HCT116 (cell line): ENCODE measurements around the gene TRIM39.

ENCODE experiments used
- CEBPB ChIP-seq: IDR thresholded peaks from 2 replicates; pipeline ENCODE4 v1.6.1; 2012; ENCODE audit warnings: low read depth
- EZH2phosphoT487 ChIP-seq: fragments of 200-600 bp; IDR thresholded peaks from 2 replicates; pipeline ENCODE4 v1.6.1; 2018; ENCODE audit warnings: antibody characterized with exemption, borderline replicate concordance
- MAX ChIP-seq: IDR thresholded peaks from 2 replicates; pipeline ENCODE4 v1.6.1; 2012
- POLR2A ChIP-seq: IDR thresholded peaks from 2 replicates; pipeline ENCODE4 v1.7.0; 2011; ENCODE audit warnings: borderline replicate concordance; ENCODE audit not compliant: insufficient read depth, insufficient read length; ENCODE audit errors: extremely low read depth
- POLR2AphosphoS5 ChIP-seq: IDR thresholded peaks from 2 replicates; pipeline ENCODE4 v1.6.1; 2011; ENCODE audit warnings: mild to moderate bottlenecking, low read depth, low read length, moderate library complexity
- RAD21 ChIP-seq: IDR thresholded peaks from 2 replicates; pipeline ENCODE4 v1.6.1; 2012; ENCODE audit warnings: low read depth, mild to moderate bottlenecking
- ZFX ChIP-seq: fragments of 450-650 bp; IDR thresholded peaks from 2 replicates; pipeline ENCODE4 v1.6.1; 2017
- TF ChIP-seq, protein P1 (sequence below), 3 experiments: fragments of 200-600 bp in 1 of 3; sonication (generic) in 1 of 3; IDR thresholded peaks in 2 of 3; conservative IDR thresholded peaks in 1 of 3; 2 replicates each; pipeline ENCODE4 v1.5.1; 2012 to 2017; ENCODE audit warnings: low read depth in 2 of 3, low read length in 2 of 3, antibody characterized with exemption in 1 of 3, borderline replicate concordance in 1 of 3, control low read depth in 1 of 3, mild to moderate bottlenecking in 1 of 3, mixed read lengths in 1 of 3, mixed run types in 1 of 3, moderate library complexity in 1 of 3; ENCODE audit not compliant: insufficient read depth in 1 of 3
- TF ChIP-seq, protein P2 (sequence below): IDR thresholded peaks from 2 replicates; pipeline ENCODE4 v1.6.1; 2012

DNA sequence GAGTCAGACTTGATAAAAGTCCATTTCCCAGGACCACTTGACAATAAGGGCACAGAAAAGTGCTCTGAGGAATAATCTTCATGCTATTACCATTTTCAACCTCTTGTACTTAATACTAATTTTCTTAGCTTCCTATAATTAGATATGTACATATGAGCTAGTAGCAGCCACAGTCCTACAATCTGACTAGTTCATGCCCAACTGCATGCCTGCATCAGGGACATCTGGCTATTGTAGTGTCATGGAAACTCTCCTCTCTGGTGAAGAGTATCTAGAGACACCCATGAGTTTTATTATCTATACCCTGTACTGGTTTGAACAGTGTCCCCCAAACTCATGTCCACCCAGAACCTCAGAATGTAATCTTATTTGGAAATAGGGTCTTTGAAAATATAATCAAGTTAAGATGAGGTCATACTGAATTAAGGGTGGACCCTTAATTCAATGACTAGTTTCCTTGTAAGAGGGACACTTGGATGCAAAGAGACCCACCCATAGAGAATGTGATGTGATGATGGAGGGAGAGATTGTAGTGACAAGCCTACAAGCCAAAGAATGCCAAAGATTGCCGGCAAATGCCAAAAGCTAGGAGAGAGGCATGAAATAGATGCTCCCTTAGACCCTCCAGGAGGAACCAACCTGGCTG is 13.9 kb upstream of the TRIM39 start:
- TF ChIP-seq ZFX (no peak), EZH2phosphoT487 (no peak), RAD21 (no peak), CEBPB (no peak), MAX (no peak), POLR2AphosphoS5 (no peak), POLR2A (no peak)
- TF ChIP-seq, protein P1, sequence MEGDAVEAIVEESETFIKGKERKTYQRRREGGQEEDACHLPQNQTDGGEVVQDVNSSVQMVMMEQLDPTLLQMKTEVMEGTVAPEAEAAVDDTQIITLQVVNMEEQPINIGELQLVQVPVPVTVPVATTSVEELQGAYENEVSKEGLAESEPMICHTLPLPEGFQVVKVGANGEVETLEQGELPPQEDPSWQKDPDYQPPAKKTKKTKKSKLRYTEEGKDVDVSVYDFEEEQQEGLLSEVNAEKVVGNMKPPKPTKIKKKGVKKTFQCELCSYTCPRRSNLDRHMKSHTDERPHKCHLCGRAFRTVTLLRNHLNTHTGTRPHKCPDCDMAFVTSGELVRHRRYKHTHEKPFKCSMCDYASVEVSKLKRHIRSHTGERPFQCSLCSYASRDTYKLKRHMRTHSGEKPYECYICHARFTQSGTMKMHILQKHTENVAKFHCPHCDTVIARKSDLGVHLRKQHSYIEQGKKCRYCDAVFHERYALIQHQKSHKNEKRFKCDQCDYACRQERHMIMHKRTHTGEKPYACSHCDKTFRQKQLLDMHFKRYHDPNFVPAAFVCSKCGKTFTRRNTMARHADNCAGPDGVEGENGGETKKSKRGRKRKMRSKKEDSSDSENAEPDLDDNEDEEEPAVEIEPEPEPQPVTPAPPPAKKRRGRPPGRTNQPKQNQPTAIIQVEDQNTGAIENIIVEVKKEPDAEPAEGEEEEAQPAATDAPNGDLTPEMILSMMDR (IDR thresholded peaks at IDR 0.05 in 2 of 3, conservative IDR thresholded peaks at IDR 0.05 in 1 of 3; ENCODE audit: borderline replicate concordance in 1 of 3, insufficient read depth in 1 of 3, low read depth in 2 of 3, low read length in 2 of 3): no peak
- TF ChIP-seq, protein P2, sequence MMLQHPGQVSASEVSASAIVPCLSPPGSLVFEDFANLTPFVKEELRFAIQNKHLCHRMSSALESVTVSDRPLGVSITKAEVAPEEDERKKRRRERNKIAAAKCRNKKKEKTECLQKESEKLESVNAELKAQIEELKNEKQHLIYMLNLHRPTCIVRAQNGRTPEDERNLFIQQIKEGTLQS: no peak
